SK-N-SH treated with all-trans-retinoic acid at 6 μM for 48 hours (cell line): ENCODE data around the gene LSR.

Source experiments
- ATAC-seq: fragments of 200-7000 bp; cut with Tn5 transposase; 3 replicates; pipeline ENCODE4 v1.9.1; 2020; ENCODE audit warnings: mild to moderate bottlenecking, moderate library complexity
- ARNTL ChIP-seq: fragments of 450-650 bp; formaldehyde crosslinking; IDR thresholded peaks from 2 replicates; pipeline ENCODE4 v1.5.0; 2020; ENCODE audit warnings: low read depth, mild to moderate bottlenecking, moderate library complexity, borderline replicate concordance
- BACH2 ChIP-seq: fragments of 250-450 bp; sonication (Bioruptor Pico); IDR thresholded peaks from 2 replicates; pipeline ENCODE4 v1.9.0; 2021; ENCODE audit warnings: mild to moderate bottlenecking, borderline replicate concordance
- ESRRG ChIP-seq: fragments of 250-450 bp; sonication (Bioruptor Pico); IDR thresholded peaks from 2 replicates; pipeline ENCODE4 v1.6.1; 2021; ENCODE audit warnings: mild to moderate bottlenecking
- GLIS3 ChIP-seq: fragments of 250-450 bp; sonication (Bioruptor Pico); IDR thresholded peaks from 2 replicates; pipeline ENCODE4 v1.5.0; 2020; ENCODE audit warnings: mild to moderate bottlenecking, moderate library complexity
- ISL1 ChIP-seq: fragments of 250-450 bp; sonication (Bioruptor Pico); IDR thresholded peaks from 2 replicates; pipeline ENCODE4 v2.1.2; 2022; ENCODE audit warnings: mild to moderate bottlenecking, moderate library complexity
- OSR1 ChIP-seq: fragments of 250-450 bp; sonication (Bioruptor Pico); IDR thresholded peaks from 2 replicates; pipeline ENCODE4 v1.8.0; 2022; ENCODE audit warnings: moderate library complexity, mild to moderate bottlenecking, inconsistent platforms
- PPARA ChIP-seq: fragments of 250-450 bp; sonication (Bioruptor Pico); IDR thresholded peaks from 2 replicates; pipeline ENCODE4 v1.5.0; 2020; ENCODE audit warnings: mild to moderate bottlenecking, borderline replicate concordance
- RARB ChIP-seq: fragments of 250-450 bp; sonication (Bioruptor Pico); IDR thresholded peaks from 2 replicates; pipeline ENCODE4 v1.8.0; 2021; ENCODE audit warnings: mild to moderate bottlenecking, moderate library complexity
- SNAI2 ChIP-seq: fragments of 250-450 bp; sonication (Bioruptor Pico); IDR thresholded peaks from 2 replicates; pipeline ENCODE4 v1.5.0; 2020; ENCODE audit warnings: mild to moderate bottlenecking, moderate library complexity
- TCF4 ChIP-seq: fragments of 250-450 bp; sonication (Bioruptor Pico); IDR thresholded peaks from 2 replicates; pipeline ENCODE4 v1.8.0; 2021; ENCODE audit warnings: mild to moderate bottlenecking, moderate library complexity, borderline replicate concordance
- ZC3H10 ChIP-seq: fragments of 250-450 bp; sonication (Bioruptor Pico); IDR thresholded peaks from 2 replicates; pipeline ENCODE4 v1.5.1; 2021; ENCODE audit warnings: mild to moderate bottlenecking, moderate library complexity
- ZFP3 ChIP-seq: fragments of 250-450 bp; sonication (Bioruptor Pico); IDR thresholded peaks from 2 replicates; pipeline ENCODE4 v1.5.0; 2020; ENCODE audit warnings: mild to moderate bottlenecking, moderate library complexity
- ZFP30 ChIP-seq: fragments of 450-650 bp; formaldehyde crosslinking; IDR thresholded peaks from 2 replicates; pipeline ENCODE4 v1.5.0; 2022; ENCODE audit warnings: mild to moderate bottlenecking, moderate library complexity
- ZNF565 ChIP-seq: fragments of 450-650 bp; formaldehyde crosslinking; conservative IDR thresholded peaks from 2 replicates; pipeline ENCODE4 v1.5.0; 2020; ENCODE audit warnings: low read depth, mild to moderate bottlenecking, moderate library complexity
- ZNF70 ChIP-seq: fragments of 450-650 bp; formaldehyde crosslinking; IDR thresholded peaks from 2 replicates; pipeline ENCODE4 v1.5.0; 2020; ENCODE audit warnings: mild to moderate bottlenecking, moderate library complexity
- ZNF8 ChIP-seq: fragments of 450-650 bp; formaldehyde crosslinking; IDR thresholded peaks from 2 replicates; pipeline ENCODE4 v1.5.0; 2020; ENCODE audit warnings: mild to moderate bottlenecking, moderate library complexity
- TF ChIP-seq, protein P1 (sequence below): fragments of 250-450 bp; sonication (Bioruptor Pico); IDR thresholded peaks from 2 replicates; pipeline ENCODE4 v1.5.1; 2021; ENCODE audit warnings: mild to moderate bottlenecking, moderate library complexity
- TF ChIP-seq, protein P2 (sequence below): fragments of 250-450 bp; sonication (Bioruptor Pico); IDR thresholded peaks from 2 replicates; pipeline ENCODE4 v1.8.0; 2021; ENCODE audit warnings: low read depth, mild to moderate bottlenecking, moderate library complexity, borderline replicate concordance
- TF ChIP-seq, protein P3 (sequence below): fragments of 250-450 bp; sonication (Bioruptor Pico); IDR thresholded peaks from 2 replicates; pipeline ENCODE4 v1.5.0; 2020; ENCODE audit warnings: mild to moderate bottlenecking, moderate library complexity
- TF ChIP-seq, protein P4 (sequence below): fragments of 250-450 bp; sonication (Bioruptor Pico); IDR thresholded peaks from 2 replicates; pipeline ENCODE4 v1.5.1; 2020; ENCODE audit warnings: low read depth, mild to moderate bottlenecking, moderate library complexity

LSR gene

DNA sequence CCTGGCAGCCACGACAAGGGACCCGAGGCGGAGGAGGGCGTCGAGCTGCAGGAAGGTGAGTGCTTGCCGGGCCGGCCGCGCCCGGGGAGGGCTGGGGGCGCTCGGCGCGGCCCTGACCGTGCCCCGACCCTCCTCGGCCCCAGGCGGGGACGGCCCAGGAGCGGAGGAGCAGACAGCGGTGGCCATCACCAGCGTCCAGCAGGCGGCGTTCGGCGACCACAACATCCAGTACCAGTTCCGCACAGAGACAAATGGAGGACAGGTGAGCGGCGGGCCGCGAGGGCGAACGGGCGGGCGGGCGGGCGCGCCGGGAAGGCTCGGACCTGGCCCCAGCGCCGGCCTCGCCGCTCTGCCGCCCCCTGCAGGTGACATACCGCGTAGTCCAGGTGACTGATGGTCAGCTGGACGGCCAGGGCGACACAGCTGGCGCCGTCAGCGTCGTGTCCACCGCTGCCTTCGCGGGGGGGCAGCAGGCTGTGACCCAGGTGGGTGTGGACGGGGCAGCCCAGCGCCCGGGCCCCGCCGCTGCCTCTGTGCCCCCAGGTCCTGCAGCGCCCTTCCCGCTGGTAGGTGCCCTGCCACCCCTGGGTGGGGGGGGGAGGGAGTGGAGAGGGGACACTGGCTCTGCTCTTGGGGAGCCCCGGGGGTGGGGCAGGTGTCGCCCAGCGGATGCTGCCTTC is 20.8 kb downstream of the LSR start:
- TF ChIP-seq BACH2 (CRISPR knock-in tag) (no peak), ARNTL (CRISPR knock-in tag) (no peak), PPARA (no peak), ZFP30 (CRISPR knock-in tag) (no peak), GLIS3 (no peak), ESRRG (no peak), SNAI2 (CRISPR knock-in tag) (no peak), ZFP3 (CRISPR knock-in tag) (no peak), ZNF565 (CRISPR knock-in tag) (no peak), ISL1 (CRISPR knock-in tag) (no peak), OSR1 (no peak), TCF4 (no peak), ZNF70 (CRISPR knock-in tag) (no peak), ZNF8 (CRISPR knock-in tag) (no peak), RARB (CRISPR knock-in tag) (no peak)
- TF ChIP-seq, protein P1, sequence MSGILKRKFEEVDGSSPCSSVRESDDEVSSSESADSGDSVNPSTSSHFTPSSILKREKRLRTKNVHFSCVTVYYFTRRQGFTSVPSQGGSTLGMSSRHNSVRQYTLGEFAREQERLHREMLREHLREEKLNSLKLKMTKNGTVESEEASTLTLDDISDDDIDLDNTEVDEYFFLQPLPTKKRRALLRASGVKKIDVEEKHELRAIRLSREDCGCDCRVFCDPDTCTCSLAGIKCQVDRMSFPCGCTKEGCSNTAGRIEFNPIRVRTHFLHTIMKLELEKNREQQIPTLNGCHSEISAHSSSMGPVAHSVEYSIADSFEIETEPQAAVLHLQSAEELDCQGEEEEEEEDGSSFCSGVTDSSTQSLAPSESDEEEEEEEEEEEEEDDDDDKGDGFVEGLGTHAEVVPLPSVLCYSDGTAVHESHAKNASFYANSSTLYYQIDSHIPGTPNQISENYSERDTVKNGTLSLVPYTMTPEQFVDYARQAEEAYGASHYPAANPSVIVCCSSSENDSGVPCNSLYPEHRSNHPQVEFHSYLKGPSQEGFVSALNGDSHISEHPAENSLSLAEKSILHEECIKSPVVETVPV (CRISPR knock-in tag): no peak
- TF ChIP-seq, protein P2, sequence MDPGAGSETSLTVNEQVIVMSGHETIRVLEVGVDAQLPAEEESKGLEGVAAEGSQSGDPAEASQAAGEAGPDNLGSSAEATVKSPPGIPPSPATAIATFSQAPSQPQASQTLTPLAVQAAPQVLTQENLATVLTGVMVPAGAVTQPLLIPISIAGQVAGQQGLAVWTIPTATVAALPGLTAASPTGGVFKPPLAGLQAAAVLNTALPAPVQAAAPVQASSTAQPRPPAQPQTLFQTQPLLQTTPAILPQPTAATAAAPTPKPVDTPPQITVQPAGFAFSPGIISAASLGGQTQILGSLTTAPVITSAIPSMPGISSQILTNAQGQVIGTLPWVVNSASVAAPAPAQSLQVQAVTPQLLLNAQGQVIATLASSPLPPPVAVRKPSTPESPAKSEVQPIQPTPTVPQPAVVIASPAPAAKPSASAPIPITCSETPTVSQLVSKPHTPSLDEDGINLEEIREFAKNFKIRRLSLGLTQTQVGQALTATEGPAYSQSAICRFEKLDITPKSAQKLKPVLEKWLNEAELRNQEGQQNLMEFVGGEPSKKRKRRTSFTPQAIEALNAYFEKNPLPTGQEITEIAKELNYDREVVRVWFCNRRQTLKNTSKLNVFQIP (CRISPR knock-in tag): no peak
- TF ChIP-seq, protein P3, sequence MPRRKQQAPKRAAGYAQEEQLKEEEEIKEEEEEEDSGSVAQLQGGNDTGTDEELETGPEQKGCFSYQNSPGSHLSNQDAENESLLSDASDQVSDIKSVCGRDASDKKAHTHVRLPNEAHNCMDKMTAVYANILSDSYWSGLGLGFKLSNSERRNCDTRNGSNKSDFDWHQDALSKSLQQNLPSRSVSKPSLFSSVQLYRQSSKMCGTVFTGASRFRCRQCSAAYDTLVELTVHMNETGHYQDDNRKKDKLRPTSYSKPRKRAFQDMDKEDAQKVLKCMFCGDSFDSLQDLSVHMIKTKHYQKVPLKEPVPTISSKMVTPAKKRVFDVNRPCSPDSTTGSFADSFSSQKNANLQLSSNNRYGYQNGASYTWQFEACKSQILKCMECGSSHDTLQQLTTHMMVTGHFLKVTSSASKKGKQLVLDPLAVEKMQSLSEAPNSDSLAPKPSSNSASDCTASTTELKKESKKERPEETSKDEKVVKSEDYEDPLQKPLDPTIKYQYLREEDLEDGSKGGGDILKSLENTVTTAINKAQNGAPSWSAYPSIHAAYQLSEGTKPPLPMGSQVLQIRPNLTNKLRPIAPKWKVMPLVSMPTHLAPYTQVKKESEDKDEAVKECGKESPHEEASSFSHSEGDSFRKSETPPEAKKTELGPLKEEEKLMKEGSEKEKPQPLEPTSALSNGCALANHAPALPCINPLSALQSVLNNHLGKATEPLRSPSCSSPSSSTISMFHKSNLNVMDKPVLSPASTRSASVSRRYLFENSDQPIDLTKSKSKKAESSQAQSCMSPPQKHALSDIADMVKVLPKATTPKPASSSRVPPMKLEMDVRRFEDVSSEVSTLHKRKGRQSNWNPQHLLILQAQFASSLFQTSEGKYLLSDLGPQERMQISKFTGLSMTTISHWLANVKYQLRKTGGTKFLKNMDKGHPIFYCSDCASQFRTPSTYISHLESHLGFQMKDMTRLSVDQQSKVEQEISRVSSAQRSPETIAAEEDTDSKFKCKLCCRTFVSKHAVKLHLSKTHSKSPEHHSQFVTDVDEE (CRISPR knock-in tag): no peak
- TF ChIP-seq, protein P4, sequence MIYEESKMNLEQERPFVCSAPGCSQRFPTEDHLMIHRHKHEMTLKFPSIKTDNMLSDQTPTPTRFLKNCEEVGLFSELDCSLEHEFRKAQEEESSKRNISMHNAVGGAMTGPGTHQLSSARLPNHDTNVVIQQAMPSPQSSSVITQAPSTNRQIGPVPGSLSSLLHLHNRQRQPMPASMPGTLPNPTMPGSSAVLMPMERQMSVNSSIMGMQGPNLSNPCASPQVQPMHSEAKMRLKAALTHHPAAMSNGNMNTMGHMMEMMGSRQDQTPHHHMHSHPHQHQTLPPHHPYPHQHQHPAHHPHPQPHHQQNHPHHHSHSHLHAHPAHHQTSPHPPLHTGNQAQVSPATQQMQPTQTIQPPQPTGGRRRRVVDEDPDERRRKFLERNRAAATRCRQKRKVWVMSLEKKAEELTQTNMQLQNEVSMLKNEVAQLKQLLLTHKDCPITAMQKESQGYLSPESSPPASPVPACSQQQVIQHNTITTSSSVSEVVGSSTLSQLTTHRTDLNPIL (CRISPR knock-in tag): no peak
- peak; percentile 75 for ATAC-seq

DNA sequence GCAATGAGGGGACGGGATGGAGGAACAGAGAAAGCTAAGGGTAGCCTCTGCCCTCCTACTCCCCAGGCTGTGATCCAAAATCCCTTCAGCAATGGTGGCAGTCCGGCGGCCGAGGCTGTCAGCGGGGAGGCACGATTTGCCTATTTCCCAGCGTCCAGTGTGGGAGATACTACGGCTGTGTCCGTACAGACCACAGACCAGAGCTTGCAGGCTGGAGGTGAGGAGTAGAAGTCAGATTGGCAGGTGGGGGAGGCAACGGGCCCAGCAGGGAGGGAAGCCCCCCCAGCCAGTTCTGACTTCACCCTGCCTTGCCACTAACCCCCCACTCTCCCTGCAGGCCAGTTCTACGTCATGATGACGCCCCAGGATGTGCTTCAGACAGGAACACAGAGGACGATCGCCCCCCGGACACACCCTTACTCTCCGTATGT is 21.6 kb downstream of the LSR start:
- no peak for ATAC-seq
- TF ChIP-seq BACH2 (CRISPR knock-in tag) (no peak), ZFP3 (CRISPR knock-in tag) (no peak), GLIS3 (no peak), OSR1 (no peak), ISL1 (CRISPR knock-in tag) (no peak)
- TF ChIP-seq, protein P4 (CRISPR knock-in tag): no peak

GRCh38 chr19:35271546-35271945 is 22.7 kb downstream of the LSR start:
- no peak for ATAC-seq
- TF ChIP-seq OSR1: no peak
- TF ChIP-seq ZC3H10 (CRISPR knock-in tag): no peak
- TF ChIP-seq ARNTL (CRISPR knock-in tag): no peak
- no peak for TF ChIP-seq ZNF565 (CRISPR knock-in tag)
- TF ChIP-seq, protein P2 (CRISPR knock-in tag): no peak
